SK-N-SH (cell line): ENCODE results near the gene CD46. TPM values are rescaled to one million over a fixed set of nuclear protein-coding genes. Genes with fewer than 3 reads are reported as not detected.

ENCODE experiments used
- CTCF ChIA-PET: fragments of 300-600, 350-600 bp; formaldehyde crosslinking; extraction: SDS; loops from one replicate; lab custom pipeline; 2021; lab: Yijun Ruan, JAX
- POLR2A ChIA-PET: fragments of 350-600 bp; sonication (Branson Sonifier 250); formaldehyde crosslinking; extraction: SDS; loops from one replicate; lab custom pipeline; 2020; ENCODE audit warnings: antibody characterized with exemption, inconsistent platforms; lab: Yijun Ruan, JAX
- DNase-seq: peaks from one replicate; pipeline ENCODE4 v3.0.0; 2012
- H2AFZ ChIP-seq: fragments of 200-600 bp; sonication (generic); 2 replicates; pipeline ENCODE4 v1.8.1; 2016; ENCODE audit warnings: antibody characterized with exemption, mild to moderate bottlenecking, low read depth
- H3F3A ChIP-seq: fragments of 200-600 bp; sonication (generic); replicated peaks from 2 replicates; pipeline ENCODE3; 2016; ENCODE audit warnings: antibody characterized with exemption, mild to moderate bottlenecking; ENCODE audit not compliant: insufficient read depth
- H3K27ac ChIP-seq, 2 experiments: fragments of 200-500 bp in 1 of 2; fragments of 200-600 bp in 1 of 2; sonication (Bioruptor generic) in 1 of 2; sonication (generic), shearing (Covaris generic) in 1 of 2; 2 replicates each; pipeline versions ENCODE4 v1.5.1 to v1.6.1; 2014 to 2016; ENCODE audit warnings: low read depth in 2 of 2, inconsistent platforms in 1 of 2, low read length in 1 of 2, mild to moderate bottlenecking in 1 of 2, mixed read lengths in 1 of 2
- H3K27me3 ChIP-seq: fragments of 200-600 bp; sonication (generic), shearing (Covaris generic); 2 replicates; pipeline ENCODE4 v1.6.1; 2016; ENCODE audit warnings: mixed run types; ENCODE audit not compliant: insufficient read depth
- H3K36me3 ChIP-seq, 2 experiments: fragments of 200-500 bp in 1 of 2; fragments of 200-600 bp in 1 of 2; sonication (Bioruptor generic) in 1 of 2; sonication (generic) in 1 of 2; replicated peaks in 1 of 2; 2 replicates each; pipeline versions ENCODE3 to v1.5.1; 2014 to 2016; ENCODE audit warnings: low read length in 1 of 2, mild to moderate bottlenecking in 1 of 2; ENCODE audit not compliant: insufficient read depth in 2 of 2, control insufficient read depth in 1 of 2
- H3K4me1 ChIP-seq, 2 experiments: fragments of 200-500 bp in 1 of 2; fragments of 200-600 bp in 1 of 2; sonication (Bioruptor generic) in 1 of 2; sonication (generic), shearing (Covaris generic) in 1 of 2; 2 replicates each; pipeline versions ENCODE4 v1.5.1 to v1.6.1; 2014 to 2016; ENCODE audit warnings: low read depth in 1 of 2, low read length in 1 of 2, mixed run types in 1 of 2; ENCODE audit not compliant: insufficient read depth in 2 of 2, control insufficient read depth in 1 of 2
- H3K4me2 ChIP-seq: fragments of 200-600 bp; sonication (generic), shearing (Covaris generic); 2 replicates; pipeline ENCODE4 v1.6.1; 2017; ENCODE audit warnings: mixed run types
- H3K4me3 ChIP-seq, 2 experiments: fragments of 200-500 bp in 1 of 2; fragments of 200-600 bp in 1 of 2; sonication (Bioruptor generic) in 1 of 2; sonication (generic), shearing (Covaris generic) in 1 of 2; 2 replicates each; pipeline versions ENCODE4 v1.5.1 to v1.8.1; 2014 to 2016; ENCODE audit warnings: low read depth in 2 of 2, inconsistent platforms in 1 of 2, low read length in 1 of 2, mild to moderate bottlenecking in 1 of 2, mixed read lengths in 1 of 2, moderate library complexity in 1 of 2
- H3K79me2 ChIP-seq: fragments of 200-600 bp; sonication (generic); 2 replicates; pipeline ENCODE4 v1.8.1; 2017; ENCODE audit warnings: mild to moderate bottlenecking; ENCODE audit not compliant: insufficient read depth
- H3K9ac ChIP-seq: fragments of 200-600 bp; sonication (generic); 2 replicates; pipeline ENCODE4 v1.6.1; 2017; ENCODE audit warnings: mixed run types
- H3K9me2 ChIP-seq: fragments of 200-600 bp; sonication (generic); 2 replicates; pipeline ENCODE4 v1.6.1; 2017; ENCODE audit warnings: mixed run types
- H3K9me3 ChIP-seq: fragments of 200-600 bp; sonication (generic); 2 replicates; pipeline ENCODE4 v1.6.1; 2017; ENCODE audit warnings: mixed run types, mild to moderate bottlenecking, moderate library complexity
- H4K20me1 ChIP-seq: fragments of 200-600 bp; sonication (generic); 2 replicates; pipeline ENCODE4 v1.6.1; 2017; ENCODE audit warnings: mild to moderate bottlenecking, mixed run types; ENCODE audit not compliant: insufficient read depth
- CHD2 ChIP-seq: fragments of 150-350 bp; IDR thresholded peaks from 2 replicates; pipeline ENCODE4 v1.6.1; 2018; ENCODE audit warnings: low read length; ENCODE audit not compliant: partially characterized antibody
- ELF1 ChIP-seq: IDR thresholded peaks from 2 replicates; pipeline ENCODE4 v1.4.0; 2012
- FOSL2 ChIP-seq: IDR thresholded peaks from 2 replicates; pipeline ENCODE4 v1.4.0; 2012; ENCODE audit warnings: low read depth, mild to moderate bottlenecking, moderate library complexity, borderline replicate concordance
- GATA2 ChIP-seq: sonication (generic); formaldehyde crosslinking; IDR thresholded peaks from 2 replicates; pipeline ENCODE4 v1.5.0; 2020; ENCODE audit warnings: mild to moderate bottlenecking, missing genetic modification reagents
- MEF2A ChIP-seq: IDR thresholded peaks from 2 replicates; pipeline ENCODE4 v1.4.0; 2012; ENCODE audit warnings: low read depth, borderline replicate concordance
- NFIC ChIP-seq: IDR thresholded peaks from 2 replicates; pipeline ENCODE4 v1.4.0; 2012; ENCODE audit warnings: borderline replicate concordance
- RAD21 ChIP-seq: IDR thresholded peaks from 2 replicates; pipeline ENCODE4 v1.6.1; 2012; ENCODE audit warnings: mild to moderate bottlenecking, low read length
- RCOR1 ChIP-seq: fragments of 150-350 bp; IDR thresholded peaks from 2 replicates; pipeline ENCODE4 v1.6.1; 2017; ENCODE audit warnings: antibody characterized with exemption, low read length
- SIN3A ChIP-seq: IDR thresholded peaks from 2 replicates; pipeline ENCODE4 v1.6.1; 2012; ENCODE audit warnings: low read depth, mild to moderate bottlenecking, low read length, moderate library complexity, borderline replicate concordance
- TAF1 ChIP-seq: IDR thresholded peaks from 2 replicates; pipeline ENCODE4 v1.6.1; 2012; ENCODE audit warnings: low read depth, mild to moderate bottlenecking, low read length, moderate library complexity, borderline replicate concordance
- TCF12 ChIP-seq: IDR thresholded peaks from 2 replicates; pipeline ENCODE4 v1.4.0; 2012
- TEAD4 ChIP-seq: IDR thresholded peaks from 2 replicates; pipeline ENCODE4 v1.4.0; 2012; ENCODE audit warnings: mild to moderate bottlenecking, borderline replicate concordance; ENCODE audit not compliant: insufficient read depth
- WGBS: methylation state at CpG from one replicate; pipeline ENCODE4 v1.1.6; 2017; ENCODE audit warnings: low lambda C conversion rate; 5-methylcytosine and 5-hydroxymethylcytosine counted together
- polyA plus RNA-seq, 3 experiments: library from polyadenylated mRNA; depleted of rRNA; stranded (reverse); fragments of >200 nt; gene quantifications; 2 replicates each; pipeline ENCODE4 v1.2.3, GENCODE V29; 2012
- TF ChIP-seq, protein P1 (sequence below): IDR thresholded peaks from 2 replicates; pipeline ENCODE4 v1.4.0; 2012; ENCODE audit warnings: low read depth, borderline replicate concordance
- TF ChIP-seq, protein P2 (sequence below): fragments of 150-350 bp; IDR thresholded peaks from 2 replicates; pipeline ENCODE4 v1.6.1; 2016; ENCODE audit warnings: mild to moderate bottlenecking, low read depth, low read length
- TF ChIP-seq, protein P3 (sequence below): fragments of 150-350 bp; IDR thresholded peaks from 2 replicates; pipeline ENCODE4 v1.6.1; 2017; ENCODE audit warnings: antibody characterized with exemption, low read length, low read depth, borderline replicate concordance

Gene CD46
- polyA plus RNA-seq, 1 of the 3 experiments (the other 2 are of a cell fraction): 56.0 TPM

DNA sequence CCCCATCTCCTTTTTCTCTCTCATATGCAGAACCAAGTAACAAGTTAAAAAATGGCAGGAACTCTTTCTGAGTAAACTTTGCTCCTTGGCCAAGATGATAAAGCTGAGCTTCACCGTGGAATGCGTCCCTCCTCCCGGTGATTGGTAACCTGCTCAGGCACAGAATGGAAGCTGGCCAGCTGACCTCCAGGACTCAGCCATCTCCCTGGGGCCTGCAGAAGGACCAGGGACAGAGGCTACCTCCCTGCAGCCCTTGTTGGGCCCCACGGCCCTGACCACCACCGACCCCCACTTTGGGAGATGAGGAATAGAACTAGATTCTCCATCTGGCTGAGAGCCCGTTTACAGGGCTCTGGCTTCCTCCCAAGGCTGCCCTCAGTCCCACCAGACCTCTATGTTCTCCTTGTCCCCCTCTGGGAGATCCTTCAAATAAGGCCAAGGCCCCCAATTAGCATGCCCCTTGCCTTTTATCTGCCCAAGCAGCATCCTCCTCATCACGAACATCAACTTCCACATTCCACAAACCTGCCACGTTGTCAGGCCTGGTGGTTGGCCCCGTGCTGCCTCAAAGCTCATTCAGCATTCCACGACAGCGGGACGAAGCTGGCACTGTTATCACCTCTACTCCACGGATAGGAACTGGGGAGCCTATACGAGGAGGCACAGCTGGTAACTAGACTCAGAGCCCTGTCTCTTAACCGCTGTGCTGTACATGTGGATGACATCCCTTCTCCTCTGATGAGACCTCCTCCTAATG lies 84.9 kb downstream of the CD46 start:
- WGBS: 97% methylated on average over 15 of the region's 15 CpGs
- Histone ChIP-seq H3K79me2 (no peaks in the 10 kb centered on the region; the same call in 1 of the 2 replicates), H3K36me3 (peaks cover 0 to 2% of the 10 kb centered on the region in 2 experiments), H3K4me3 (no peak overlapping the region), H4K20me1 (no peaks in the 10 kb centered on the region), H3K4me1 (peaks cover 0 to 3% of the 10 kb centered on the region in 2 experiments; a peak in 1 of 4 replicates), H3K9me3 (no peaks in the 10 kb centered on the region), H3K4me2 (no peak overlapping the region), H3K27ac (no peak overlapping the region), H3K9ac (no peak overlapping the region), H3K27me3 (no peaks in the 10 kb centered on the region), H3K9me2 (no peaks in the 10 kb centered on the region), H3F3A (no peaks in the 10 kb centered on the region), H2AFZ (no peak overlapping the region)
- no peak for TF ChIP-seq TAF1
- TF ChIP-seq TCF12: no peak
- TF ChIP-seq NFIC: no peak
- no peak for TF ChIP-seq ELF1
- TF ChIP-seq CHD2: no peak
- no peak for TF ChIP-seq FOSL2
- TF ChIP-seq MEF2A: no peak
- TF ChIP-seq GATA2: no peak
- TF ChIP-seq RAD21: no peak
- TF ChIP-seq, protein P1, sequence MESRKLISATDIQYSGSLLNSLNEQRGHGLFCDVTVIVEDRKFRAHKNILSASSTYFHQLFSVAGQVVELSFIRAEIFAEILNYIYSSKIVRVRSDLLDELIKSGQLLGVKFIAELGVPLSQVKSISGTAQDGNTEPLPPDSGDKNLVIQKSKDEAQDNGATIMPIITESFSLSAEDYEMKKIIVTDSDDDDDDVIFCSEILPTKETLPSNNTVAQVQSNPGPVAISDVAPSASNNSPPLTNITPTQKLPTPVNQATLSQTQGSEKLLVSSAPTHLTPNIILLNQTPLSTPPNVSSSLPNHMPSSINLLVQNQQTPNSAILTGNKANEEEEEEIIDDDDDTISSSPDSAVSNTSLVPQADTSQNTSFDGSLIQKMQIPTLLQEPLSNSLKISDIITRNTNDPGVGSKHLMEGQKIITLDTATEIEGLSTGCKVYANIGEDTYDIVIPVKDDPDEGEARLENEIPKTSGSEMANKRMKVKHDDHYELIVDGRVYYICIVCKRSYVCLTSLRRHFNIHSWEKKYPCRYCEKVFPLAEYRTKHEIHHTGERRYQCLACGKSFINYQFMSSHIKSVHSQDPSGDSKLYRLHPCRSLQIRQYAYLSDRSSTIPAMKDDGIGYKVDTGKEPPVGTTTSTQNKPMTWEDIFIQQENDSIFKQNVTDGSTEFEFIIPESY: no peak
- TF ChIP-seq, protein P2, sequence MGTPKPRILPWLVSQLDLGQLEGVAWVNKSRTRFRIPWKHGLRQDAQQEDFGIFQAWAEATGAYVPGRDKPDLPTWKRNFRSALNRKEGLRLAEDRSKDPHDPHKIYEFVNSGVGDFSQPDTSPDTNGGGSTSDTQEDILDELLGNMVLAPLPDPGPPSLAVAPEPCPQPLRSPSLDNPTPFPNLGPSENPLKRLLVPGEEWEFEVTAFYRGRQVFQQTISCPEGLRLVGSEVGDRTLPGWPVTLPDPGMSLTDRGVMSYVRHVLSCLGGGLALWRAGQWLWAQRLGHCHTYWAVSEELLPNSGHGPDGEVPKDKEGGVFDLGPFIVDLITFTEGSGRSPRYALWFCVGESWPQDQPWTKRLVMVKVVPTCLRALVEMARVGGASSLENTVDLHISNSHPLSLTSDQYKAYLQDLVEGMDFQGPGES: no peak
- no peak for TF ChIP-seq RCOR1
- TF ChIP-seq SIN3A: no peak
- TF ChIP-seq TEAD4: no peak
- TF ChIP-seq, protein P3, sequence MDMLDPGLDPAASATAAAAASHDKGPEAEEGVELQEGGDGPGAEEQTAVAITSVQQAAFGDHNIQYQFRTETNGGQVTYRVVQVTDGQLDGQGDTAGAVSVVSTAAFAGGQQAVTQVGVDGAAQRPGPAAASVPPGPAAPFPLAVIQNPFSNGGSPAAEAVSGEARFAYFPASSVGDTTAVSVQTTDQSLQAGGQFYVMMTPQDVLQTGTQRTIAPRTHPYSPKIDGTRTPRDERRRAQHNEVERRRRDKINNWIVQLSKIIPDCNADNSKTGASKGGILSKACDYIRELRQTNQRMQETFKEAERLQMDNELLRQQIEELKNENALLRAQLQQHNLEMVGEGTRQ: no peak
- CTCF ChIA-PET: interaction anchor here (1.0 to 3.0 kb wide), 3 partner anchors 9 to 32 kb away, joined by 3 to 10 read pairs (median 9); no protein-coding TSS in a partner anchor
- no peak for DNase-seq
- POLR2A ChIA-PET: no interaction called here
